GM10266 (cell line): ENCODE measurements around the gene DIP2C.
"Not testable (repeated sequence)": the region's sequence is repeated elsewhere in the genome, so short reads cannot be mapped to it uniquely, and the experiment has no call there.

ENCODE experiments used
- DNase-seq: peaks from one replicate; pipeline ENCODE4 v3.0.0; 2012; ENCODE audit errors: extremely low spot score
- CTCF ChIP-seq: IDR thresholded peaks from 2 replicates; pipeline ENCODE4 v1.5.1; 2012; ENCODE audit warnings: mild to moderate bottlenecking, low read depth; ENCODE audit not compliant: control insufficient read depth, insufficient read depth; ENCODE audit errors: missing control alignments

DIP2C gene

GRCh38 chr10:650886-651615, 38.4 kb downstream of the DIP2C start:
- DNase-seq: no peak
- no peak for TF ChIP-seq CTCF

GRCh38 chr10:650441-650851, 39.0 kb downstream of the DIP2C start:
- no peak for DNase-seq
- no peak for TF ChIP-seq CTCF

DNA sequence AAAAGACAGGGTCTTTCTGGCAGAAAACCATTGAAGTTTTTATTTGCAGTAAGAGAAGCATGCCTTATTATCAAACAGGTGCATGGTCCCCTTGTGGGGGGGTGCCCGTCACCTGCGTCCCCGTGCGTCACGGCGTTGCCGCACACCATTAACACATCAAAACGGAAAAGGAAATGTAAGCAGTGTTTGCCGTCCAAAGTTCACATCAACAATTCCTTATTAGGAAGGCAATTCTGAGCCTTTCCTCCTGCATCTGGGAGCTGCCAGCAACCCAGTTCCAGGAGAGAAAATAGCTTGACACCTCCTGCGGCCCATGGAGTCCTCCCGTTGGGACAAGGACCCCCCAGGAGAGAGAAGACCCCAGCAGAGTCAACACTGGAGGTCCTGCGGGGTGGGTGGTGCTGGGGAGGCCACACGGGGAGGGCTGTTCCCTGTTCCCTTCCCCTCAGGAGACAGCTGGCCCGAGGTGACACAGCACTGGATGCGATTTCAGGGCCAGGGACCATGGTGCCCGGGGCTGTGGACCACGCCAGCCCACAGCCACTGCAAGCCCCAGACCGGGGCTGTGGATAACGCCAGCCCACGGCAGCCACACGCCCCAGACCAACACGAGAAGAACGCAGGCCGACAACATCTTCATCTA, 39.5 kb downstream of the DIP2C start:
- no peak for TF ChIP-seq CTCF
- no peak for DNase-seq

DNA sequence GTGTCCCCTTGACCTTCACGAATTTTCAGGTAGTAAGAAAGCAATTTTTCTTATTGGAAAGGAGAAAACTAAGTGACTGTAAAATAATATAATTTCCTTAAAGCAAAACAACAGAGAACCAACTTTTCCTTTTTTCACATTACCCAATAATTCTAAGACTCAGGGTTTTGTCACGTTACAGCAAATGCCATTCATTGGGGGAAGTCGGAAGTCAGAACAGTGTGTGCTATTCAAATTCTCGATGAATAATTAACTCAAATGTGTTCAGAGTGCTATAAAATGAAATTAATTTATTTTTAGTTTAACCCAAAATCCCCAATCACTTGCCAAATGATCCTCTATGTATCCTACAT, 40.0 kb downstream of the DIP2C start:
- DNase-seq: no peak
- TF ChIP-seq CTCF: no peak

- not testable (repeated sequence) for DNase-seq
Measured at GRCh38 chr10:647019-647418, 42.4 kb downstream of the DIP2C start.

- DNase-seq: no peak
- TF ChIP-seq CTCF: no peak
Measured at GRCh38 chr10:646118-646524, 43.3 kb downstream of the DIP2C start.

- no peak for DNase-seq
Measured at GRCh38 chr10:644943-645334, 44.5 kb downstream of the DIP2C start.

More at GRCh38 chr10:644943-645334, 44.5 kb downstream of the DIP2C start:
- TF ChIP-seq CTCF: no peak
